ENCODE results near the gene RAB27B.

The RAB27B gene

GRCh38 chr18:54872681-54873080 is 44.4 kb downstream of the RAB27B start:
- DNase-seq = no peak

- DNase-seq = no peak
Observed at GRCh38 chr18:54873884-54874255, 45.6 kb downstream of the RAB27B start.

DNA sequence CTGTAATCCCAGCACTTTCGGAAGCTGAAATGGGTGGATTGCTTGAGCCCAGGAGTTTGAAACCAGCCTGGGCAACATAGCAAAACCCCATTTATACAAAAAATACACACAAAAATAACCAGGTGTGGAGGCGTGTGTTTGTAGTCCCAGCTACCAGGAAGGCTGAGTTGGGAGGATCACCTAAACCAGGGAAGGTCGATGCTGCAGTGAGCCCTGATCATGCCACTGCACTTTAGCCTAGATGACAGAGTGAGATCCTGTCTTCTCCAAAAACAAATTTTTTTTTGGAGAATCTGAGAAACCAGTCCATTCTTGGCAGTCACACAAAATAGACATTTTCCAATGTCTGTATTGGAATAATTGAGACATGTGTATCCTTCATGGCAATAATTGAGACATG is 46.8 kb downstream of the RAB27B start:
- DNase-seq = no peak

DNA sequence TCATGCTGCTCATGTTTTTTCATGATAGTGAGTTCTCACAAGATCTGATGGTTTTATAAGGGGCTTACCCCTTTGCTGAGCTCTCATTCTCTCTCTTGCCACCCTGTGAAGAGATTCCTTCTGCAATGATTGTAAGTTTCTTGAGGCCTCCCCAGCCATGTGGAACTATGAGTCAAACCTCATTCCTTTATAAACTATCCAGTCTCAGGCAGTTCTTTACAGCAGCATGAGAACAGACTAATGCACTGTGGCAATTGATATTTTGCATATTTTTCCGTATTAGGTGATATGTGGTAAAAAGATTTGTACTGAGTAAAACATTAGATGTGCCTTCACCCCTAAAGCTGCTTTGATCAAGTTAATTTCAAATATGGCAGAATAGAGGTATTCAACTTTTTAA is 48.8 kb downstream of the RAB27B start:
- no peak for DNase-seq

GRCh38 chr18:54878159-54878622 is 49.9 kb downstream of the RAB27B start:
- DNase-seq = no peak

- no peak for DNase-seq
Observed at GRCh38 chr18:54878659-54879358, 50.5 kb downstream of the RAB27B start.

- no peak for DNase-seq
Observed at GRCh38 chr18:54879691-54880090, 51.4 kb downstream of the RAB27B start.

DNA sequence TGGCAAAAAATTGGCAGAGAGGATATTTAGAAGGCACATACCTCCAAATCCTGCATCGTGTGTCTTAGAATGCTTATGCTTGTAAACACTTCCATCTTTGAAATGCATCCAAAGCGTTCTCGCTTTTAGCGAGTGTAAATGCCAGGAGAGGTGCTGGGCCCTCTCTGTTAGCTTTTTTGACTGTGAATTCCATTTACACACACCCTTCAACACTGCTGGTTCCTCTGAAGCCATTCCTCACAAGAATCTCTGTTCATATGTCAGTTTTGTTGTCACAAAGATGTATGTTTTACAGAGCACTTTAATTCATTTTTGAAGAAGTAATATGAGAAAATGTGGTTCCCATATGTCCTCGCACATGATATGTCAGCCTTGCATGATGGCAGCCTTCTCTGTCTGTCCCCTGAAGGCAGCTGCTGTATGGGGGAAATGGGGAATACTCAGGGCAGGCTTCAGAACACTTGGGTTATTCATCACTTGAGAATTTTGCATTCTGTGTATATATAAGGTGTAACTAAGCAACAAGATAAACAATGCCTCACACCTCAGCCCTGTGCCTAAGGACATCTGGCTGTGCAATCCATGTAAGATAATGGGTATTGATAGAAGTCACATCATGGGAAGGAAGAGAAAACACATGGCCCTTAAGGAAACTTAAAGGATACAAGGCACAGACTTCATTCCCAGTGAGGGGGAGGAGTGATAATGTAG is 52.3 kb downstream of the RAB27B start:
- no peak for DNase-seq

DNA sequence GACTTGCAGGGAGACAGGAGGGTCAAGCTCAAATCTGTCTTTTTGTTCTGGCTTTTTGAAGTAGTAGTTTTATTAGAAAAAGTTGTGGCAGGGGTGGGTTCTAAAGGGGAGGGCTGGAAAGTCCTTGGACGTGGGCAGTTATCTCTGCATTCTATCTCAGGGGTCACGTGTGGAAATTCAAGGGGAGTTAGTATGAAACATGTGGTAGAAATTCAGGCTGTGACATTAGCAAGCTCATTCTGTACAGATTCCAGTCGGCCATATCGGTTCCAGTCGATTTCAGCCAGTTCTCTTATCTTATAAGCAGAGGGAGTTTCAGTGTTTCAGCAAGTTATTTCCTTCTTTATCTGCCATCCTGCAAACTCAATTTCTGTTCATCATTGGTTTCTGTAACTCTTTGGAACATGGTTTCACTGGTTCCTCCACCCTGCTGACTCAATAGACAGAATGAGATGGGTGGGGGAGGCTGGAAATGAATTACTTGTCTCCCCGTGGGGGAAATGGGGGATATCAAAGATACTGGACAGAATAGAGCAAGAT is 53.0 kb downstream of the RAB27B start:
- no peak for DNase-seq

- no peak for DNase-seq
Observed at GRCh38 chr18:54882318-54882717, 54.0 kb downstream of the RAB27B start.

GRCh38 chr18:54883816-54884604 is 55.7 kb downstream of the RAB27B start:
- DNase-seq = peak; percentile 34

GRCh38 chr18:54888378-54888777 is 60.1 kb downstream of the RAB27B start:
- DNase-seq = no peak

- no peak for DNase-seq
Observed at GRCh38 chr18:54888933-54889332, 60.7 kb downstream of the RAB27B start.

GRCh38 chr18:54899500-54899899 is 71.2 kb downstream of the RAB27B start:
- DNase-seq = no peak

DNA sequence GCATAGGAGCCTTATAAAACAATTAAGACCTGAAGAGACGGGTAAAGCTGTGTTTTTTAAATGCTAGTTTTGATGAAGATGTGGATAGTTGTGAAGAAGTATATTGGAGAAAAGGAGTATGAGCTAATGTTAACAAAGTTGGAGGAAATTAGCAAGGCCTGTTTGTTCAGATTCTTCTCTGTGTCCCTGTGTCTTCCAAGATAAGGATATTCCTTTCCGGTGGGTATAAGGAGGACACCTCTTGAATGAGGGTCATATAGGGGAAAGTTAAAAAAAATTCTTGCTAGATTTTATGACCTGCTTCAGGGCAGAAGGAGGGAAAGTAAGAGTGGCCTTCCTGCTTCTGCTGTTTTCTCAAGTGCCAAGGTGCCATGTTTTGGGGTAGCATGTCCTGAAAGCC is 72.0 kb downstream of the RAB27B start:
- DNase-seq = no peak

GRCh38 chr18:54904581-54904980 is 76.3 kb downstream of the RAB27B start:
- DNase-seq = no peak

GRCh38 chr18:54905629-54906028 is 77.4 kb downstream of the RAB27B start:
- no peak for DNase-seq

- no peak for DNase-seq
Observed at GRCh38 chr18:54906331-54907185, 78.3 kb downstream of the RAB27B start.

DNA sequence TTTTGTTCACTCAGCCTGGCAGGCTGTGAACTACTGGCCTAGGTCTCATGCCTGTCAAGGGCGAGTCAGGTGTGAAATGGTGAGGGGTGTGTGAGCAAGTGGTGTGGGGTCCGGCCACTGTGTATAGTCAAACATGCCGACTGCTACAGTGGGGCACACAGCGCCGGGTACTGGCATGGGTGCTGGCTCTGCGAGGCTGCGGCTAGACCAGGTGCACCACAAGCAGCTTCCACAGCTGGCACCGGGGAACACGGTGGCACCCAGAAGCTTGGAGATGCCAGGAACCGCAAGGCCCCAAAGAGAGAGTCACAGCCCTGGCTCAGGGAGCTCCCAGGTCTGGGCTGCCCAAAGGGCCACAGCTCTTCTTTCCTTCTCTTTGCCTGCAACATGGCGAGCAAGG is 81.3 kb downstream of the RAB27B start:
- DNase-seq = no peak

DNA sequence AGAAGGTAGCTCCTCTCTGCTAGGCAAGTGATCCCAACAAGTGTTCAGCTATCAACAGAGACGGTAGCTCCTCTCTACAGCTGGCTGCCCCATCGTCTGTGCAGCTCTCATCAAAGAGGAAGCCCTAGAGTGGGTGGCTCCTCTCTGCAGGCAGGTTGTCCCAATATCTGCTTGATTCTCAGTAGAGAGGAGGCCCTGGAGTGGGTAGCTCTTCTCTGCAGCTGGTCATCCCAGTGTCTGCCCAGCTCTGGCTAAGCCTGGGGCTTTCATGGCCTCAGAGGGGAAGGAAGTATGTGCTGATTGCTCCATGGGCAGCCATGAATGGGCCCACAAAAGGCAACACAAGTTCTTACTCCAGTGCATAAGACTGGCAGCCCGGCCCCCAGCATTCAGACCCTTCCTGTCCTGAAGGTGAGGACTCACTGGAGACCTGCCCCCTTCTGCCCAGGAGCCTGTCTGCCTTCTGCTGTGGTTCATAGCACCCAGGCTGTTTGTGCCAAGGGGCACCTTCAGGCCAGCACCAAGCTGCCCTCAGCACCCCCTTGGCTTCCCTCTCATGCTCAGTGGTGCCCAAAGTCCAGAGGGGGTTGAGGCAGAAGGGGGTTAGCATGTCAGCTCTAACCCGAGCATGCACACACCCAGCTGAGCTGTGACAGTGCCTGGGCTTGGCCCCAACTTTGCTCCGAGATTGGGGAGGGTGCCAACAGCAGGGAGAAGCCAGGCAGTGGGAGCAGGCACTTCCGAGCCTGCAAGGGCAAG is 82.1 kb downstream of the RAB27B start:
- DNase-seq = no peak

DNA sequence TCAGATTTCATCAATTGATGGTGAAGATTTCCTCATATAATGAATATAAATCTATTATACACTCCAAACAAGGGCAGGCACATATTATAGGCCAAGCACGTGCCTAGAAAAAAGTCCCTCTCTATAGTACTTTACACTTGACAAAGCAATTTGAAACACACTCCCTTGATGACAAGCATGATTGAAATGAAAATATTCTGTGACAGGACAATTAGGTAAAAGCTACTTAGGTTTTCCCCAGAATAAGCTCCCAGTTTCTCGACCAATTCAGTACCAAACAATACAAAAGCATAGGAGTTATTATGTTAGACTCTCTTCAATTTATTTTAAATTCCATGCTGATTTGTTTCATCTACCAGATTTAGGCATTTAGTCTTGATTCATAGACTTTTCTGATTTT is 83.3 kb downstream of the RAB27B start:
- DNase-seq = no peak

GRCh38 chr18:54914816-54915215 is 86.5 kb downstream of the RAB27B start:
- DNase-seq = no peak
